ENCODE data around the gene USP53. TPM values are rescaled to one million over a fixed set of nuclear protein-coding genes. Genes with fewer than 3 reads are reported as not detected.

Gene USP53
- total RNA-seq, 1 experiment from 2014 or later: 20.1 TPM

- no peak for TF ChIP-seq ZBTB43 (CRISPR knock-in tag; IDR thresholded peaks at IDR 0.05)
- no peak for TF ChIP-seq KAT7 (CRISPR knock-in tag; IDR thresholded peaks at IDR 0.05; ENCODE audit: borderline replicate concordance)
- TF ChIP-seq ESRRA (CRISPR knock-in tag; IDR thresholded peaks at IDR 0.05; ENCODE audit: borderline replicate concordance): no peak
- TF ChIP-seq NR3C1 (CRISPR knock-in tag; conservative IDR thresholded peaks at IDR 0.05; ENCODE audit: low read depth): no peak
These were observed 53.6 kb downstream of the USP53 start (continued) for GRCh38 chr4:119266153-119266552.

- POLR2A ChIA-PET: no interaction called here
- H3K4me1 Mint-ChIP-seq: no peaks in the 10 kb centered on the region
These were observed 56.0 kb downstream of the USP53 start for GRCh38 chr4:119268466-119268865.

More at GRCh38 chr4:119268466-119268865, 56.0 kb downstream of the USP53 start:
- no peaks in the 10 kb centered on the region for H3K27me3 Mint-ChIP-seq (ENCODE audit: low read depth)
- DNase-seq (ENCODE audit: low spot score): no peak
- peaks cover 3% of the 10 kb centered on the region; the same call in 1 of the 2 replicates for H3K9me3 Mint-ChIP-seq
- H3K4me3 Mint-ChIP-seq: no peak overlapping the region
- CTCF ChIA-PET: no interaction called here
- H3K36me3 Mint-ChIP-seq: peaks cover 46% of the 10 kb centered on the region
- ATAC-seq: no peak
- no peak overlapping the region for H3K27ac Mint-ChIP-seq
- no peak for TF ChIP-seq ZNF396 (CRISPR knock-in tag; IDR thresholded peaks at IDR 0.05; ENCODE audit: borderline replicate concordance)
- no peak for TF ChIP-seq HMGA2 (CRISPR knock-in tag; IDR thresholded peaks at IDR 0.05)
- no peak for TF ChIP-seq SOX15 (CRISPR knock-in tag; IDR thresholded peaks at IDR 0.05)
- no peak for TF ChIP-seq CTCF (IDR thresholded peaks at IDR 0.05)
- no peak for TF ChIP-seq JUN (CRISPR knock-in tag; IDR thresholded peaks at IDR 0.05)
- TF ChIP-seq ZBTB21 (CRISPR knock-in tag; IDR thresholded peaks at IDR 0.05; ENCODE audit: borderline replicate concordance): no peak
- no peak for TF ChIP-seq CREM (CRISPR knock-in tag; IDR thresholded peaks at IDR 0.05)
- TF ChIP-seq KAT7 (CRISPR knock-in tag; IDR thresholded peaks at IDR 0.05; ENCODE audit: borderline replicate concordance): no peak
- TF ChIP-seq PRRX2 (CRISPR knock-in tag; IDR thresholded peaks at IDR 0.05): no peak
- no peak for TF ChIP-seq ERG (CRISPR knock-in tag; IDR thresholded peaks at IDR 0.05)
- no peak for TF ChIP-seq ZNF416 (CRISPR knock-in tag; IDR thresholded peaks at IDR 0.05)
- TF ChIP-seq NR1H2 (CRISPR knock-in tag; IDR thresholded peaks at IDR 0.05): no peak
- no peak for TF ChIP-seq ZNF281 (CRISPR knock-in tag; IDR thresholded peaks at IDR 0.05)
- no peak for TF ChIP-seq GTF2I (CRISPR knock-in tag; conservative IDR thresholded peaks at IDR 0.05)
